Heart left ventricle (tissue), 13 donors: Measurements from ENCODE around the gene HDAC4.

ENCODE experiments used
- POLR2A ChIP-seq, 2 donors: fragments of 450-650 bp; IDR thresholded peaks; one replicate each; pipeline ENCODE4 v1.6.1; 2017; ENCODE audit warnings: antibody characterized with exemption in 2 of 2, mild to moderate bottlenecking in 2 of 2, moderate library complexity in 2 of 2
- TF ChIP-seq, protein P1 (sequence below), 12 donors: fragments of 200-600 bp; sonication (generic) in 4 of 12; IDR thresholded peaks; one replicate each; pipeline versions ENCODE4 v1.5.0 to v1.8.0; 2018 to 2022; ENCODE audit warnings: antibody characterized with exemption in 12 of 12, mild to moderate bottlenecking in 5 of 12
- donor health status: ischemic (EF 13 %, LVEDD 7.1; RV severe dilation, severe dysfunction).
- donor health status: DM: no; HTN: yes; CAD: no.
- donor health status: DM: no; HTN: no; CAD: no.
- donor health status: ischemic (EF 25% LVEDD 6.9; RV normal size, moderate dysfunction).
- donor health status: ischemic (EF 25% LVEDD 5.7; RV mildly dilated, moderate dysfunction).
- donor health status: ischemic (EF 35%, LVEDD 5.7; RV mildly dilated, moderate dysfunction).
- donor health status: nonischemic (EF 11% LVEDD 7.7; RV severe dilation, severe dysfunction).
- donor health status: DM: yes; HTN: yes; CAD: no.
- donor health status: PGD.
- donor health status: ischemic (EF 29% LVEDD 5.4; RV normal size, mild dysfunction).
- donor health status: nonischemic (EF 23%, LVEDD 6.1; RV moderate dilation, normal function).

DNA sequence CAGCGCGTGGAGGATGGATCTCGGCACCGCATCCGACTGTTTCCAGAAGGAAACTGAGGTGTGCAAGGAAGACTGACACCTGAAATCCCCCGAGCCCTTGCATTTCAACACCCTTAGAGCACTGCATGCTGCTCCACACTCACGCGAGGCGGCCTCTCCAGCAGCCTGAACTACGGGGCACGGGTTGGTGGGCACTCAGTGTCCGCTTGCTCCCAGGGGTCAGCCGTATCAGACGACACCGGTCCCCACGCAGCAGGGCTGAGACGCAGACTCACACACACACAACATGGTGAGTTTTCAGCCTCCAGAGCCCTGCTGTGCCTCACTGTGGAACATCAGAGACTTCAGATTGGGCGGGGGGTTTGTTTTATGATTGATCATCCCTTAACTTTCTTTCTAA, 283.0 kb downstream of the HDAC4 start:
- TF ChIP-seq, protein P1, sequence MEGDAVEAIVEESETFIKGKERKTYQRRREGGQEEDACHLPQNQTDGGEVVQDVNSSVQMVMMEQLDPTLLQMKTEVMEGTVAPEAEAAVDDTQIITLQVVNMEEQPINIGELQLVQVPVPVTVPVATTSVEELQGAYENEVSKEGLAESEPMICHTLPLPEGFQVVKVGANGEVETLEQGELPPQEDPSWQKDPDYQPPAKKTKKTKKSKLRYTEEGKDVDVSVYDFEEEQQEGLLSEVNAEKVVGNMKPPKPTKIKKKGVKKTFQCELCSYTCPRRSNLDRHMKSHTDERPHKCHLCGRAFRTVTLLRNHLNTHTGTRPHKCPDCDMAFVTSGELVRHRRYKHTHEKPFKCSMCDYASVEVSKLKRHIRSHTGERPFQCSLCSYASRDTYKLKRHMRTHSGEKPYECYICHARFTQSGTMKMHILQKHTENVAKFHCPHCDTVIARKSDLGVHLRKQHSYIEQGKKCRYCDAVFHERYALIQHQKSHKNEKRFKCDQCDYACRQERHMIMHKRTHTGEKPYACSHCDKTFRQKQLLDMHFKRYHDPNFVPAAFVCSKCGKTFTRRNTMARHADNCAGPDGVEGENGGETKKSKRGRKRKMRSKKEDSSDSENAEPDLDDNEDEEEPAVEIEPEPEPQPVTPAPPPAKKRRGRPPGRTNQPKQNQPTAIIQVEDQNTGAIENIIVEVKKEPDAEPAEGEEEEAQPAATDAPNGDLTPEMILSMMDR (IDR thresholded peaks at IDR 0.05) = no peak
- TF ChIP-seq POLR2A (IDR thresholded peaks at IDR 0.05) = no peak
